HG03095 (cell line): Measurements from ENCODE around the gene FARP1.
"Not testable (repeated sequence)": the region's sequence is repeated elsewhere in the genome, so short reads cannot be mapped to it uniquely, and the experiment has no call there.

Experiments used
- ATAC-seq: cut with Tn5 transposase; IDR thresholded peaks from one replicate; pipeline ENCODE4 v1.9.1; 2021; ENCODE audit warnings: moderate library complexity; ENCODE audit not compliant: unreplicated experiment

The FARP1 gene

DNA sequence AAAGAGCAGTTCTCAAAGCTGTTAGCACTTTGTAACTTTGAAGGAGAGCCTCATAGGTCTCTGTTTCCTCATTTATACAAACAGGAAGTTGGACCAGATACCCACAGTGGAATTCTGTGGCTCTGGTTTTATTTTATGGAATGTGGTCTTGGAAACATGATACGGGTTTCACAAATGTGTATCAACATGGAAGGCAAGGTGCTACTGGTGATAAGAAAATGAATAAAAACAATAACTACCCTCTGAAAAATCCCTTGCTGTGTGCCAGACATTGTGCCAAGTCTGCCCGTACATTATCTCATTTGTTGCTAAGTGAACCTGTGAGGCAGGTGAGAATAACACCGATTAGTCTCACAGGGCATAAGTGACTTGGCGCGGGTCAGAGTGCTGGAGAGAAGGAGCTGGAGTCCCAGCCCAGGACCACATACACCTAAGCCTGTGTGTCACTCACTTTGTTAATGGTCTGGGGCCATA, 79.2 kb downstream of the FARP1 start:
- no peak for ATAC-seq

DNA sequence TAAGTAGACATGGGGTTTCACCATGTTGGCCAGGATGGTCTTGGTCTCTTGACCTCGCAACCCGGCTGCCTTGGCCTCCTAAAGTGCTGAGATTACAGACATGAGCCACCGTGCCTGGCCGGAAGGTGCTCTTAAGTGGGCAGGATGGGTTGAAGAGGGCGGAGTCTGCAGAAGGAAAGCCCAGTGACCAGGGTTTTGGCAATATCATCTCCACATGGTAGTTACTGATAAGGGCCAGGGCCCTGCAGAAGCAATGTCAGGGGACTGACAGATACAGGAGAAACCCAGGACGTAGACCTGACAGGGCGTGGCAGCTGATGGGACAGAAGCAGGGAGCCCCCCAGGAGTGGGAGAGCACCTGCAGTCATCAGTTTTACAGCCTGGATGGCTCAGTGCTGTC, 79.9 kb downstream of the FARP1 start:
- ATAC-seq = no peak

DNA sequence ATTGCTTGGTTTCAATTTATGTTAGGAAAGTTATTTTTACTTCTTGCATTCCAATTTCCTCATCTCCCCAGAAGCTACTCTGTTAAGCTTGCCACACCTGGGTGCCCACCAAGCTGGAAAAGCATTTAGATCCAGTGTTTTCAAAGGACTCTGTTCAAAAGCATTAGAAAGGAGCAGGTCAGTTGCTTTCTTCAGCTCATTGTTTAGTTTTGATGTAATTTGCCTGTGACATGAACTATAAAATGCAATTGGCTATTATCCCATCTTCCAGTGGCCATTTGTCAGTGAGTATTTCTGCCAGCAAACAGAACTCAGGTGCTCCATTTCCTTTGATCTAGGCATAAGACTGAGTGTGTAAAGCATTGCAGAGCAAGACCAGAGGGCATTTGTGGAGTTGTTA, 80.8 kb downstream of the FARP1 start:
- no peak for ATAC-seq

DNA sequence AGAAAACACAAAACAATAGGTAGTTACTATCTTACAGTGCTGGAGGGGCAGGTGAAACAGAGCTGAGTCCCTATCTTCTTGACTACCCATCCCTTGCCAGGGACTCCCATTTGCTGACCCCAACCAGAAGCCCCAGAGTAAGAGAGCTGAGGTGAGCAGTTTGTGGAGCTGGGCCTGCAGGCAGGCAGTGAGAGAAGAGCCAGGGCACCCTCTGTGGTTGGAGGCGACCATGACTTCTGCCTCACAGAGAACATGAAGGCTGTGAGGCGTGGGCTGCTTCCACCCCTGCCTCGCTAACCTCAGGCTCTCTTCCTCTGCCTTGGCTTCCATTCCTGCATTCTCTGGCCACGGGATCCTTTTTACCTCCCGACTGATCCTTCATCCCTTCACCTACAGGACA, 81.7 kb downstream of the FARP1 start:
- no peak for ATAC-seq

DNA sequence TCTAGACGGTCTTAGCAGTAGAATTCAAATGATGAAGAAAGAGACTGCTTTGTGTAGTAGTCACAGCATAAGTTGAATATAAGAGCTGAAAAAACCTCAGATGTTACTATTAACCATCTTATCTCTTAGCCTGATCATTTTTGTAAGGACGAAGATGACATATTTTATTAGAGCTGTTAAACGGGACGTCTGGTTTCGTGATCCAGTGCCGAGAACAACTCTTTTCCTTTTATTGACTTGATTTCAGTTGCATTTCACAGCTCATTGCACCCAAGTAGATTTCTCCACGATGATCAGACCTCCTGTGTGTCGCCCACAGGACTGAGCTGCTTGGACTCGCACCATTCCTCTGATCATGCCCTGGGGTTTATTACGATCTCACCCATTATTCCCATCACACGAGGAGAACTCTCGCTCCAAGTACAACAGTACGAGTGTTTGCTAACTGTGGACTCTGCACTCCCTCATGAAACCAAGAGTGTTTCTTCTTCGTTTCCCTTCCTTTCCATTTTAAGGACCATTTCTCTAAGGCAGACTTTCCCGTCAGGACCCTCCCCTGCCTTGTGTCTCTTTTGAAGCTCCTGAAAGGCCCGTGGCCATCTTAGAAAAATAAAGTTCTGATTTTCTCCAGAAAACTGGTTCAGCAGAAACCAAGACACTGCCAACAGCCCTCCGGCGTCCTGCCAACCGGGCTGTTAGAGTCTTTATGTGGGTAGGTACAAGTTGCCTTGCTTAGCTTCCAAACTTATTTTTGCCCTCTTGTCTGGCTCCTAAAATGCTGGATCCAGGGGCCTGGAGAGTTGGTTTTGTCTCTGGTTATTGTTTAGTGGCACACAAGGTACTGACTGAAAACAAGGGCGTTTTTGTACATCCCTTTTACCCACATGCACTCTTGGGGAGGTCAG, 82.4 kb downstream of the FARP1 start:
- ATAC-seq = no peak

DNA sequence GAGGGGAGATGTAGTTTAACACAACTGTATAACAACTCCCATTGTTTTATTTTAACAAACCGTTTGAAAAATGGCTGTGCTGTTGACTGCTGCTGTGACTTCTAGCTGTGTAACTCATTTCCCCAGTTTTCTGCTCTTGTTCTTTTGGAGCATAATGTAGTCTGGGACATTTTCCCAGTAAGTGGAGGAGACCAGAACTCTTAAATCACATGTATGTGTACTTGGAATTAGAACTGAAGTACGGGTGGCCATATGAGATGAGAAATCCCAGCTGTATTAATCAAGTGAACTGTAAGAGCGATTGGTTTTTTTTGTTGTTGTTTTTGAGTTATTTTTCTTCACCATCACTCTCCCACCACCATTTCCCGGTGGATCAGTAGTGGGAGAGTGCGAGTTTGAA, 83.6 kb downstream of the FARP1 start:
- no peak for ATAC-seq

DNA sequence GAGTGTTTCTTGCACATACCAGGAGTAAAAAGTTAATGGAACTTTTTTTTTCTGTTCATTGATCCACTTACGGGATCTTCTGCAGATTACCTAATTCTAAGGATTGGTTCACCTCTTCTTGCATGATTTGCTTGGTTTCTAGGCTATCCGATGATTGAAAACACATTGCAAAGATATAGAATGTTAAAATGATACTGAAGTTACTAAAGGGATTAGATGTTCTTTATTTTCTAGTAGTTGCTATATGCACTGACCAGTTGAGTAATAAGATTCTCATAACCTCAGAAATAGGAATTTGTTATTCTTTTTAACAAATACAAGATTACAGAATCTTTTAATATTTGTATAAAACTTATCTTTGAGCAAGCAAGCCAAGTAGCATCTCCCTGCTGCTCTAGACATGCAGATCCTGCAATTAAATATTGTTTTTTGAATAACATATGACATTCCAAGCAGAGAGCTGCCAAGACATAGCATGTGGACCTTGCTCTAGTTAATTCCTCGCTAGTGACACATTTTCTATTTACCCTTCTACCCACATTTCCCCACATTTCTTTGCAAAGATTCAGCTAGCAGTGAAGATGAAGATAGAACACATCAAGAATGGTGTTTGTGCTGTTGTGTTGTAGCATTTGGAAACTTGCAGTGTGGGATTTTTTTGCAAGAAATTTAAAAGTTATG, 85.9 kb downstream of the FARP1 start:
- no peak for ATAC-seq

DNA sequence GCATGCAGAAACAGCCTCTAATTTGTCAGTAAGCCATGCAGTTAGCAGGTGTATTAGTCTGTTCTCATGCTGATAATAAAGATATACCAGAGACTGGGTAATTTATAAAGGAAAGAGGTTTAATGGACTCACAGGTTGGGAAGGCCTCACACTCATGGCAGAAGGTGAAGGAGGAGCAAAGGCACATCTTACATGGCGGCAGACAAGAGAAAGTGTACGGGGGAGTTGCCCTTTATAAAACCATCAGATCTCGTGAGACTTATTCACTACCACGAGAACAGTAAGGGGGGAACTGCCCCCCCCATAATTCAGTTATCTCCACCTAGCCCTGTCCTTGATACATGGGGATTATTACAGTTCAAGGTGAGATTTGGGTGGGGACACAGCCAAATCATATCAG, 87.9 kb downstream of the FARP1 start:
- not testable (repeated sequence) for ATAC-seq

DNA sequence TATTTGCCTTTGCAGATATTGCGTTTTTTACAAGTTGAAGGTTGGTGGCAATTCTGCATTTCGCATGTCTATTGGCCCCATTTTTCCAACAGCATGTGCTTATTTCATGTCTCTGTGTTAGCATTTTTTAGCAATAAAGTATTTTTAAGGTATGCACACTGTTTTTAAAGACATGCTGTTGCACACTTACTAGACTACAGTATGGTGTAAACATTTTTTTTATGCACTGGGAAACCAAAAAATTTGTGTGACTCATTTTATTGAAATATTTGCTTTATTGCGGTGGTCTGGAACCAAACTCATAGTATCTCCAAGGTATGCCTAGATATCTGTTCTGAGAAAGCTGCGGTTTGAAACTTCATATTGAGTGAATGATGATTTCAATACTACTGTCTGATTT, 89.6 kb downstream of the FARP1 start:
- ATAC-seq = no peak

DNA sequence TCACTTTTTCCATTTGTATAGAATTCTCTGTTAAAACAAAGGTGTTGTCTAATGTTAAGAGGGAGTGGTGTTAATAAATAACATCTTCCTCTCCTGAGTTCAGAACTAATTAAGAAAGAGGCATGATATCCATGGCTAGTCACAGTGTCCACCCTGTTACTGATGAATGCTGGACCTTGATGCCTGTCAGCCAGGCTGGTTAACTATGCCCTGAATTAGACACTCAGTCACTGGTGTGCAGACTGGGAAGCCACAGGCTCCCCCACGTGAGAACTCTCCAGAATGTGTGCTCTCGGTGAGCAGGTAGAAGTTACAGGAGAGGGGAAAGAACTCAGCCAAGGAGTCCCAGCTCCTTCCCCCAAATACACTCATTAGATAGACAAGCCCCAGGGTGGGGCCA, 90.2 kb downstream of the FARP1 start:
- no peak for ATAC-seq

DNA sequence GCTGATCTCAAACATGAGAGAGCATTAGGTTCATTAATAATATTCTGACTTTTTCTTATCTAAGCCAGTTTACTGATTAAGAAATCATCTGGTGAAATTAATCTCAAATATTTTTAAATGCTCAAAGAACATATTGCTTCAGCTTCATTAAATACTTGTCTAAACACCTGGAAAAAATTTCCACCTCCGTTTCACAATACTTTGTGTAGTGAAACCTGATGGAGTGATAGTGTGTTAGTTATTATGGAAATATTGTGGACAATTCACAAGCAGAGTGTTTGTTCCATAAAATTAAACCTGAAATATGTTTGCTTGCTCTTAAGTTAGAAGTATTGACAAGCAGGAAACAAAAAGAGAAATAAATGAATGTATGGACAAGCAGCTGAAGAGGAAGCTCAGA, 91.5 kb downstream of the FARP1 start:
- ATAC-seq = no peak

DNA sequence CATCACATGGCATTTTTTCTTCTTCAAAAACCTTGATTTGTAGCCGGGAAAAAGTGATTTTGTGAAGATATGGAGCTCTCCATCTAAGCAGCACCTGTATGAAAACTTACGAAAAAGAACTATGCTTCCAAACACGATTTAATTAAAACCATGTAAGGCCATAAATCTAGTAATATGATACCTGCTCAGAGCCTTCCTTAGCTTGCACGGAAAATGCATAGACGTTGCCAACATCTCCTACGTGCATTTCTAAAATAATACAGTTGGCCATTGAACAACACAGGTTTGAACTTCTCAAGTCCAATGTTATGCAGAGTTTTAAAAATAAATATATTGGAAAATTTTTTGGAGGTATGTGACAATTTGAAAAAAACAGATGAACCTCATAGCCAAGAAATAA, 93.3 kb downstream of the FARP1 start:
- ATAC-seq = no peak

DNA sequence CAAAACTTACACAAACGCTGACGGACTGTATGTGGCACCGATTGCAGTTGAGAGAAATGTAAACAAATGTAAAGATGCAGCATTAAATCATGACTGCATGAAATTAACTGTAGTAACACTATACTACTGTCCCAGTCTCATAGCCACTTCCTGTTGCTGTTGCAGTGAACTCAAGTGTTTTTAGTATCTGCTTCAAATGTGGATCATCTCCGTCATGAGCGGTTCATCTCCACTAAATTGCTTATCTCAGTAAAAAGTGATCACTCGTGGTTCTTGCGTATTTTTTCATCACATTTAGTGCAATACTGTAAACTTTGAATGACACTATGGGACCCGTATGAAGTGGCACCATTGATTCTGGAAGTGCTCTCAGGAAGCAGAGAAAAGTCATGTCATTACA, 94.4 kb downstream of the FARP1 start:
- no peak for ATAC-seq

DNA sequence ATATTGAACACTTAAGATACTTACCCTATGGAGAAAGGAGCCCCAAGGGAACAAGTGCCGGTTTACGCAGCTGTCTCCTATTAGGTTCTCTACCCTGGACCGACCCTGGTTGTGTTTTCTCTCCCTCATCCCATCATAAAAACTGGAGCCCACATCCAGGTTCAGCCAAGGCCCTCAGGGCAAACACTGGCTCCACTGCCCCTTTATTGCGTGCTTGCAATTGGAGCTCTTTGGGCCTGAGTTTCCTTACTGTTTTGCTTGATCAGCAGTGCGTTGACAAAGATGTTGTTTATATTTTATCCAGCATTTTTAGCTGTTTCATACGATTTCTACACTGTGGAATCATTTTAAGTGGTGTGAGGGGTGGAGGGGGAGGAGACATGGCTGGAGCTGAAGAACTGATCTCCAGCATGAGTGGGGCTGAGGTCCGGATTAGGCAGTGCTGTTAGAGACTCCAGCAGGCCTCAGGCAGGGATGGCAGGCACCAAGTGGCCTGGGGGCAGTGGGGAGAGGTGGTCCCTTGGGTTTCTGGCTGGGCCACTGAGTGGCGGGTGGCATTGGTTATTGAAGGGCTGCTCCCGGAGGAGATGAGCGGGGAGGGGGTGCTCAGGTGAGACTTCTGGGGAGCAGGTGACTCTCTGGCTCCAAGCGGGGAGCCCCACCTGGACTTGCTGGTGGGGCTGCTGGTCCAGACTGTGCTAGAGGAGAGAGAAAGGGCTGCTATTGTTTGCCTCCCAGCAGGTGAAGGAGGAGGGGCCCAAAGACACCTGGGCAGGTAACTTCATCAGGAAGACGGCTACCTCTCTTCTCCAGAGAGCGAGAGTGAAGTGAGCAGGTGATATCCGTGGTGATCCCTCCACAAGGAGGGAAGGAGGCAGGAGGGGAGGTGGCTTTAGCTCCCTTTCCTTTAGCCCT, 96.5 kb downstream of the FARP1 start:
- ATAC-seq = no peak

DNA sequence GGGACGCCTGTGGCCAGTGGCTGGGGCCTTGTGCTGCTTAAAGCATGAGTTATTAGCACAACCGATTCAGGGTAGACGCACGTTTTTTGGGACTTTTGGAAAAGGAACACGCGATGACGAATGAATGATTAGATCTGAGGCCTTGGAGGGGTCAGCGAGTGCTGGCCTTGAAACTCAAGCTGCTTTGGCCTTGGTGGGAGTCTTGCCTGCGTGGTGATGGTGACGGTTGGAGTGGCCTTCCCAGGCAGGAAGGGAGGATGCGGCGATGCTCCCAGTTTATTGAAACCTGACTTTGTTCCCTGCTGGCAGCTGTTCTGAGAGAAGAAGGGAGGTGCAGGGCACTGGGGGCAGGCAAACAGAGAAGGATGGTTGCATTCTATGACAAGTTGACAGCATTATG, 97.2 kb downstream of the FARP1 start:
- no peak for ATAC-seq

DNA sequence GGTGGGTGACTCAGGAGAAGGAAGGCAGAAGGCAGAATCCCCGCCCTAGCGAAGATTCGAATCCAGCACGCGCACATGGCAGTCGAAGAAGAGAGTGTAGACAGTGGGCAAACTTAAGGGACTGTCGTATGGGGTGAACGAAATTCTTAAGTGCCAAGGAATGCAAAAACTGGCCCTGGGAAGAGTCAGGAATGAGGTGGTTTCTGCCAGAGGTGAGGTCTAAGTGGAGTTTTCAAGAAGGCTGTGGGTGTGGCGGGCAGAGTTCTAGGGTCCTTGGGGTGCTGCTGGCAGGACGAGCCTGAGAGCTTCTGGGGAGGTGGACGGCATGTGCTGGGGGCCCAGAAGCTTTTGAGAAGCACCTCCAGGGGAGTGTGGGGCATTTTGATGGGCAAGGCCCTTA, 98.1 kb downstream of the FARP1 start:
- ATAC-seq = no peak

DNA sequence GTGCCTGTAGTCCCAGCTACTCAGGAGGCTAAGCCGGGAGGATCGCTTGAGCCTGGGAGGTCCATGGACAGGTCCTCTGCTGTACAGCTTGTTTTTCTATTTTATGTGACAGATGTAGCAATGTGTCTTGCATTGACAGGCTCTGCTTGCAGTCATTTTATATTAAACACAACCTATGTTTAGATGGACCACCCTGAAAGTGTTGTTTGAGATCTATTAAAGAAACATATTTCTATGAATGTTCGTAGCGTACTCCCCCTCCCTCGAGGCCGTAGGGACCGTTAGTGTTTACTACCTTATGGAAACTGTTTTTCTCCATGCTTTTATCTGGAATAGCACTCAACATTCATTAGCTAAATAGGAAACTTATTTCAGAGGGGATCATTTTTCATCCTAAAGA, 99.1 kb downstream of the FARP1 start:
- ATAC-seq = no peak

DNA sequence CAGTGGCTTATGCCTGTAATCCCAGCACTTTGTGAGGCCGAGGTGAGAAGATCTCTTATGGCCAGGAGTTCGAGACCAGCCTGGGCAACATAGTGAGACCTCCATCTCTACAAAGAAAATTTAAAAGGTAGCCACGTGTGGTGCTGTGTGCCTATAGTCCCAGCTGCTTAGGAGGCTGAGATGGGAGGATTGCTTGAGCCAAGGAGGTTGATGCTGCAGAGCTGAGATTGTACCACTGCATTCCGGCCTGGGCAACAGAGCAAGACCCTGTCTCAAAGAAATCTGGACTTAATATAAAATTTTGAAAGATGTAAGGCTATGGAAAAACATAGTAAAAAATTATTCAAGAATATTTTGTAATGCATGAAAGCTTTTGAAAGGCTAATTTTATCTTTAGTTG, 99.5 kb downstream of the FARP1 start:
- no peak for ATAC-seq

DNA sequence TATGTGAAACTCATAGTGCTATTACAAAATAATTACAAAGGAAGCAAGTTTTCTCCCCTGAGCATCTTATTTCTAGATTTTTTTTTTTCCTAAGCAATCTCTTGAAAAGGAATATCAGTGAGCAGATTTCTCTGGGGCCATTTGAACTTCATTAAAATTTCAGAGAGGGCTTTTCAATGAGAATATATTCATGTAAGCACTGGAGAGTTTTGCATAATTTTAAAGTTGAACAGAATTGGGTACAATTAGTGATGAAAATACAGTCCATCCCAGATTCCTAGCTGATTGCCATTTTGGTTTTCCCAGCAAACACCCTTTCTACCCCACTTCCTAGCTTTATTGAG, 101.0 kb downstream of the FARP1 start:
- ATAC-seq = no peak

DNA sequence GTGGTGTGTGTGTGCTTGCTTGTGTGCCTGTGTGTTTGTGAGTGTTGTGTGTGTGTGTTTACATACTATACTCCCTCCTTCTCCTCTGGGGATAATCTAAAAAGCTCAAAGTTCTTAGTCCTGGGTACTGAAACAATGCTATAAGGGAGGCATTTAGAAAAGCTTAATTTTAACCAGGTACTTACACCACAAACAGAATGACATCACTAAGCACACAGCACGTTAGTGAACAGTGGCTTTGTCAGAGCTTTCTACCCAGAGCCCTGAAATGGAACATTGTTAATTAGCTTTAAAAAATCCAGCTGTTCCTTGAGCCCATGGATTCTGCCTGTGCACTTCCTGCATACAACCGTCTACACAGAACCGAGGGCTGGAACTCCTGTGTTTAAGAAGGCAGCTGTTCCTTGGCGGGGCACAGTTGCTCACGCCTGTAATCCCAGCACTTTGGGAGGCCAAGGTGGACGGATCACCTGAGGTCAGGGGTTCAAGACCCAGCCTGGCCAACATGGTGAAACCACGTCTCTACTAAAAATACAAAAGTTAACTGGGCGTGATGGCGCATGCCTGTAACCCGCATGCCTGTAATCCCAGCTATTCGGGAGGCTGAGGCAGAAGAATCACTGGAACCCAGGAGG, 103.8 kb downstream of the FARP1 start:
- ATAC-seq = no peak

DNA sequence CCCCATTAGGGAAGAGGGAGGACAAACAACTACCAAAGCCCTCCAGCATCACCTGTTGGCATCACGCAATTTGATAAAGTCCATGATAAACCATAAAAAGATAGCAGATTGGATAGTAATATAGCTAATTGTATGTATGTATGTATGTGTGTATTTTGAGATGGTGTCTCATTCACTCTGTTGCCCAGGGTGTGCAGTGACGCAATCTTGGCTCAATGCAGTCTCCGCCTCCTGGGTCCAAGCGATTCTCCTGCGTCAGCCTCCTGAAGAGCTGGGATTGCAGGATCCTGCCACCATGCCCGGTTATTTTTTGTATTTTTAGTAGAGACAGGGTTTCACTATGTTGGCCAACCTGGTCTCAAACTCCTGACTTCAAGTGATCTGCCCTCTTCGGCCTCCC, 108.8 kb downstream of the FARP1 start:
- no peak for ATAC-seq
